ENCODE results near the gene SDCCAG8. TPM values are rescaled to one million over a fixed set of nuclear protein-coding genes. Genes with fewer than 3 reads are reported as not detected.

Gene SDCCAG8
- total RNA-seq, 1 experiment from 2014 or later = 14.0 TPM

DNA sequence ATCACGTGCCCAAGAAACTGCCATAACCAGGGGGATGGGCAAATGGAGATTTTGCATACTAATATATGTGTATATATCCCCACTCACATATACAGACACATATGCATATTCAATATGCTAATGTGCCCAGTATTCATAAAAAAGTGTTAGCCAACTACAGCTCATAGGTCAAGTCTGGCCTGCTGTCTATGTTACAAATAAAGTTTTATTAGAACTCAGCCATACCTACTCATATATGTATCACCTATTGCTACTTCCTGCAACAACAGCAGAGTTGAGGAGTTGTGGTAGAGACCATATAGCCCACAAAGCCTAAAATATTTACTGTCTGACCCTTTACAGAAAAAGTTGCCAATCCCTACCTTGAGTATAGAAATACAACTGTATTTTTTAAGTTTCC lies 93.3 kb downstream of the SDCCAG8 start:
- DNase-seq (ENCODE audit: low read depth, low spot score) (no peak), ATAC-seq (no peak)
- H3K9me3 ChIP-seq (ENCODE audit: control insufficient read depth, insufficient read depth, low read depth, low read length) = no peaks in the 10 kb centered on the region
- no peak overlapping the region for H3K4me3 ChIP-seq (ENCODE audit: low read depth in 2 of 2, low read length in 2 of 2)
- BruUV-seq (replicated peaks) = no TSS peak
- no peak overlapping the region for H3K27ac ChIP-seq (ENCODE audit: low read length)
- no peak for TF ChIP-seq SIN3A (IDR thresholded peaks at IDR 0.05; ENCODE audit: borderline replicate concordance, insufficient read depth, low read depth, low read length)
- TF ChIP-seq TCF7L2 (IDR thresholded peaks at IDR 0.05; ENCODE audit: low read depth, low read length) = no peak
- TF ChIP-seq POLR2AphosphoS5 (IDR thresholded peaks at IDR 0.05; ENCODE audit: low read depth, low read length) = no peak
- TF ChIP-seq, protein P1, sequence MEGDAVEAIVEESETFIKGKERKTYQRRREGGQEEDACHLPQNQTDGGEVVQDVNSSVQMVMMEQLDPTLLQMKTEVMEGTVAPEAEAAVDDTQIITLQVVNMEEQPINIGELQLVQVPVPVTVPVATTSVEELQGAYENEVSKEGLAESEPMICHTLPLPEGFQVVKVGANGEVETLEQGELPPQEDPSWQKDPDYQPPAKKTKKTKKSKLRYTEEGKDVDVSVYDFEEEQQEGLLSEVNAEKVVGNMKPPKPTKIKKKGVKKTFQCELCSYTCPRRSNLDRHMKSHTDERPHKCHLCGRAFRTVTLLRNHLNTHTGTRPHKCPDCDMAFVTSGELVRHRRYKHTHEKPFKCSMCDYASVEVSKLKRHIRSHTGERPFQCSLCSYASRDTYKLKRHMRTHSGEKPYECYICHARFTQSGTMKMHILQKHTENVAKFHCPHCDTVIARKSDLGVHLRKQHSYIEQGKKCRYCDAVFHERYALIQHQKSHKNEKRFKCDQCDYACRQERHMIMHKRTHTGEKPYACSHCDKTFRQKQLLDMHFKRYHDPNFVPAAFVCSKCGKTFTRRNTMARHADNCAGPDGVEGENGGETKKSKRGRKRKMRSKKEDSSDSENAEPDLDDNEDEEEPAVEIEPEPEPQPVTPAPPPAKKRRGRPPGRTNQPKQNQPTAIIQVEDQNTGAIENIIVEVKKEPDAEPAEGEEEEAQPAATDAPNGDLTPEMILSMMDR (IDR thresholded peaks at IDR 0.05) = no peak
- TF ChIP-seq, protein P2, sequence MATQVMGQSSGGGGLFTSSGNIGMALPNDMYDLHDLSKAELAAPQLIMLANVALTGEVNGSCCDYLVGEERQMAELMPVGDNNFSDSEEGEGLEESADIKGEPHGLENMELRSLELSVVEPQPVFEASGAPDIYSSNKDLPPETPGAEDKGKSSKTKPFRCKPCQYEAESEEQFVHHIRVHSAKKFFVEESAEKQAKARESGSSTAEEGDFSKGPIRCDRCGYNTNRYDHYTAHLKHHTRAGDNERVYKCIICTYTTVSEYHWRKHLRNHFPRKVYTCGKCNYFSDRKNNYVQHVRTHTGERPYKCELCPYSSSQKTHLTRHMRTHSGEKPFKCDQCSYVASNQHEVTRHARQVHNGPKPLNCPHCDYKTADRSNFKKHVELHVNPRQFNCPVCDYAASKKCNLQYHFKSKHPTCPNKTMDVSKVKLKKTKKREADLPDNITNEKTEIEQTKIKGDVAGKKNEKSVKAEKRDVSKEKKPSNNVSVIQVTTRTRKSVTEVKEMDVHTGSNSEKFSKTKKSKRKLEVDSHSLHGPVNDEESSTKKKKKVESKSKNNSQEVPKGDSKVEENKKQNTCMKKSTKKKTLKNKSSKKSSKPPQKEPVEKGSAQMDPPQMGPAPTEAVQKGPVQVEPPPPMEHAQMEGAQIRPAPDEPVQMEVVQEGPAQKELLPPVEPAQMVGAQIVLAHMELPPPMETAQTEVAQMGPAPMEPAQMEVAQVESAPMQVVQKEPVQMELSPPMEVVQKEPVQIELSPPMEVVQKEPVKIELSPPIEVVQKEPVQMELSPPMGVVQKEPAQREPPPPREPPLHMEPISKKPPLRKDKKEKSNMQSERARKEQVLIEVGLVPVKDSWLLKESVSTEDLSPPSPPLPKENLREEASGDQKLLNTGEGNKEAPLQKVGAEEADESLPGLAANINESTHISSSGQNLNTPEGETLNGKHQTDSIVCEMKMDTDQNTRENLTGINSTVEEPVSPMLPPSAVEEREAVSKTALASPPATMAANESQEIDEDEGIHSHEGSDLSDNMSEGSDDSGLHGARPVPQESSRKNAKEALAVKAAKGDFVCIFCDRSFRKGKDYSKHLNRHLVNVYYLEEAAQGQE (IDR thresholded peaks at IDR 0.05; ENCODE audit: insufficient read depth in 1 of 2, low read depth in 2 of 2, low read length in 1 of 2) = no peak
- H3K27me3 ChIP-seq (ENCODE audit: control insufficient read depth, insufficient read depth, low read length) = no peaks in the 10 kb centered on the region
- H3K4me1 ChIP-seq (ENCODE audit: control insufficient read depth, insufficient read depth, low read length) = no peaks in the 10 kb centered on the region
- in situ Hi-C loops (cut with HindIII; ENCODE audit: low pct_unique_long_range_greater_than_20kb, low sequenced_read_pairs) = no loop called here
- POLR2A ChIA-PET = no interaction called here
- H3K36me3 ChIP-seq (ENCODE audit: control insufficient read depth, insufficient read depth, low read length) = no peaks in the 10 kb centered on the region; the same call in 1 of the 2 replicates
- intact Hi-C loops (cut with micrococcal nuclease; ENCODE audit: unreplicated experiment) = no loop called here
- CTCF ChIA-PET = no interaction called here

DNA sequence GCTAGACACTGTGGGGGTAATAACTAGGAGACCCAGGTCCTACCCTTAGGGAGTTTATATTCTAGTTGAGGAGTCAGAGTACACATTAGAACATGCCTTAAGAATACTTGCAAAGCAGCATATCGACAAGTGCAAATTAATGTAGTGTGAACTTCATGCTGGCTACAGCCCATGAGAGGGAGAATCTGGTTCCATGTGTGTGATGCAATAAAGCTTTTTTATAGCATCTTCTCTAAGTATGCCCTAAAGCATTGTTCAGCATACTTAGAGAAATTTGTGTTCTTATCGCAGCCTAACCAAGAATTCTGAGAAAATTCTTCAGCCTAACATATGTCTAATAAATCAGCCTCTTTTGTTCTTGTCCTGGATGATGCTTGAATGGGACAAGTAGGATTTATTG lies 95.5 kb downstream of the SDCCAG8 start:
- Histone ChIP-seq H3K4me3 (ENCODE audit: low read depth in 2 of 2, low read length in 2 of 2) (no peak overlapping the region), H3K36me3 (ENCODE audit: control insufficient read depth, insufficient read depth, low read length) (no peaks in the 10 kb centered on the region; the same call in 1 of the 2 replicates), H3K27me3 (ENCODE audit: control insufficient read depth, insufficient read depth, low read length) (no peaks in the 10 kb centered on the region), H3K4me1 (ENCODE audit: control insufficient read depth, insufficient read depth, low read length) (no peaks in the 10 kb centered on the region), H3K27ac (ENCODE audit: low read length) (no peak overlapping the region), H3K9me3 (ENCODE audit: control insufficient read depth, insufficient read depth, low read depth, low read length) (no peaks in the 10 kb centered on the region)
- TF ChIP-seq POLR2AphosphoS5 (IDR thresholded peaks at IDR 0.05; ENCODE audit: low read depth, low read length) (no peak), TCF7L2 (IDR thresholded peaks at IDR 0.05; ENCODE audit: low read depth, low read length) (no peak), SIN3A (IDR thresholded peaks at IDR 0.05; ENCODE audit: borderline replicate concordance, insufficient read depth, low read depth, low read length) (no peak)
- TF ChIP-seq, protein P1 (IDR thresholded peaks at IDR 0.05) = no peak
- TF ChIP-seq, protein P2 (IDR thresholded peaks at IDR 0.05; ENCODE audit: insufficient read depth in 1 of 2, low read depth in 2 of 2, low read length in 1 of 2) = no peak
- in situ Hi-C loops (cut with HindIII; ENCODE audit: low pct_unique_long_range_greater_than_20kb, low sequenced_read_pairs) (no loop called here), intact Hi-C loops (cut with micrococcal nuclease; ENCODE audit: unreplicated experiment) (no loop called here)
- ATAC-seq (no peak), DNase-seq (ENCODE audit: low read depth, low spot score) (no peak)
- no TSS peak for BruUV-seq (replicated peaks)
- ChIA-PET POLR2A (no interaction called here), CTCF (no interaction called here)
